Measurements from ENCODE around the gene PSME3IP1. TPM values are rescaled to one million over a fixed set of nuclear protein-coding genes. Genes with fewer than 3 reads are reported as not detected.

Gene PSME3IP1
- polyA plus RNA-seq, 1 of the 3 experiments (the other 2 are of a cell fraction): 80.9 TPM

DNA sequence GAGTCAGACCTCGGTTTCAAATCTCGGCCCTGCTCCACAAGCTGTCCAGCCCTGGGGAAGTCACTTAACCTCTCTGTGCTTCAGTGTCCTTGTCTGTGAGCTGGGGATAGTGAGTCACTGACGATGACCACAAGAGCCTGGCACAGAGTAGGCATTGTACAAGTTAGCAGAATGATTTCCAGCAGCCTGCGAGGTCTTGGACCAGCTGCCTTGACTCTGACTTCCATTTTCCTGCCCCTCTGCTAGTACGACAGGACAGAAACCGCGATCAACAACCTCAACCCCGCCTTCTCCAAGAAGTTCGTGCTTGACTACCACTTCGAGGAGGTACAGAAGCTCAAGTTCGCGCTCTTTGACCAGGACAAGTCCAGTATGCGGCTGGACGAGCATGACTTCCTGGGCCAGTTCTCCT, 72.8 kb downstream of the PSME3IP1 start:
- CTCF ChIA-PET: interaction anchor here (0.8 to 1.8 kb wide), 4 partner anchors 11 to 36 kb away, joined by 3 to 9 read pairs (median 6); partner anchors contain the start of gene CPNE2
- peaks cover 0 to 19% of the 10 kb centered on the region in 2 experiments; a peak in 1 of 4 replicates for H3K4me1 ChIP-seq (ENCODE audit: control insufficient read depth in 1 of 2, insufficient read depth in 2 of 2, low read depth in 1 of 2, low read length in 1 of 2)
- peaks cover 4% of the 10 kb centered on the region for H3F3A ChIP-seq (replicated peaks; ENCODE audit: insufficient read depth)
- no peaks in the 10 kb centered on the region for H3K27me3 ChIP-seq (ENCODE audit: insufficient read depth)
- H2AFZ ChIP-seq (ENCODE audit: low read depth): no peak overlapping the region
- no peak for TF ChIP-seq POLR2AphosphoS5 (IDR thresholded peaks at IDR 0.05; ENCODE audit: low read depth, low read length)
- TF ChIP-seq, protein P1, sequence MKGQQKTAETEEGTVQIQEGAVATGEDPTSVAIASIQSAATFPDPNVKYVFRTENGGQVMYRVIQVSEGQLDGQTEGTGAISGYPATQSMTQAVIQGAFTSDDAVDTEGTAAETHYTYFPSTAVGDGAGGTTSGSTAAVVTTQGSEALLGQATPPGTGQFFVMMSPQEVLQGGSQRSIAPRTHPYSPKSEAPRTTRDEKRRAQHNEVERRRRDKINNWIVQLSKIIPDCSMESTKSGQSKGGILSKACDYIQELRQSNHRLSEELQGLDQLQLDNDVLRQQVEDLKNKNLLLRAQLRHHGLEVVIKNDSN (IDR thresholded peaks at IDR 0.05; ENCODE audit: borderline replicate concordance, low read depth): no peak
- TF ChIP-seq JUND (IDR thresholded peaks at IDR 0.05): no peak
- TF ChIP-seq RAD21 (IDR thresholded peaks at IDR 0.05; ENCODE audit: low read length): no peak
- no peak for TF ChIP-seq FOXJ3 (CRISPR knock-in tag; IDR thresholded peaks at IDR 0.05)
- no peak for TF ChIP-seq NRF1 (IDR thresholded peaks at IDR 0.05; ENCODE audit: low read depth, low read length)
- 89% methylated on average over 13 of the region's 14 CpGs for WGBS (ENCODE audit: low lambda C conversion rate)
- no peak overlapping the region for H3K27ac ChIP-seq (ENCODE audit: low read depth in 2 of 2, low read length in 1 of 2)
- H3K4me3 ChIP-seq (ENCODE audit: low read depth in 2 of 2, low read length in 1 of 2): no peak overlapping the region
- no peaks in the 10 kb centered on the region for H3K9me3 ChIP-seq
- no peak overlapping the region for H3K9ac ChIP-seq
- peaks cover 0 to 7% of the 10 kb centered on the region in 2 experiments for H3K36me3 ChIP-seq (replicated peaks in 1 of 2; ENCODE audit: control insufficient read depth in 1 of 2, insufficient read depth in 2 of 2, low read length in 1 of 2)
- H4K20me1 ChIP-seq (ENCODE audit: insufficient read depth): 0 out of 2 replicates have a peak, but pooled peaks cover 2% of the 10 kb centered on the region
- no peaks in the 10 kb centered on the region for H3K79me2 ChIP-seq (ENCODE audit: insufficient read depth)
- no peak overlapping the region for H3K4me2 ChIP-seq
- no peaks in the 10 kb centered on the region for H3K9me2 ChIP-seq
- POLR2A ChIA-PET: no interaction called here
- no peak for DNase-seq

DNA sequence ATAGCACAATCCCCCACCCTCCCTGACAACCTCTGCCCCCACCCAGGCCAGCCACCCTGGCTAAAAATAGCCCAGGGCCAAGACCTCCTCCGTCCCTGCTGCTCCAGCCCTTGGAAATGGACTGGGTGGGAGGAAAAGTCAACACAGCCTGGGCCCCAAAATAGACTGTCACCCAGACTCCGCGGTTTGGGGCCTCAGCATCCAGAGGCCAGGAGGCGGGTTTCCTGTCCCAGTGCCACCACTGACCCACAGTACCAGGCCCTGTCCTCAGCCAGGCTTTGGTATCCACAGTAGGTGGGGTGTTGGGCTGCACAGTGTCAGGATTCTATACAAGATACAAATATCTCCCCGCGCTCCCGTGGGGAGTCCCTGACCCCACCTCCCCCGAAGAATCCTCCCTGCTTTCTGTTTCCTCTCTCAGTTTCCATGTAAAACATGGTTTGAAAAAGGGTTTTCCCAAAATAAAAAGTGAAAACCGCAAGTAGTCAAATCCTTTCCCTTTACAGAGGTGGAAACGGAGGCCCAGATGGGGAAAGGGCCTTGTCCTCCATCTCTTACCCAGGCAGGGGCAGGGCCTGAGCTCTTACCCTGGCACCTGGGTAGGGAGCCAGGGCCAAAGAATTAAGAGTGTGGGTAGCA, 73.3 kb downstream of the PSME3IP1 start:
- H2AFZ ChIP-seq (ENCODE audit: low read depth): no peak overlapping the region
- H4K20me1 ChIP-seq (ENCODE audit: insufficient read depth): 0 out of 2 replicates have a peak, but pooled peaks cover 2% of the 10 kb centered on the region
- H3K9me2 ChIP-seq: no peaks in the 10 kb centered on the region
- H3K27me3 ChIP-seq (ENCODE audit: insufficient read depth): no peaks in the 10 kb centered on the region
- no peak overlapping the region for H3K4me3 ChIP-seq (ENCODE audit: low read depth in 2 of 2, low read length in 1 of 2)
- H3K9ac ChIP-seq: no peak overlapping the region
- peaks cover 0 to 7% of the 10 kb centered on the region in 2 experiments for H3K36me3 ChIP-seq (replicated peaks in 1 of 2; ENCODE audit: control insufficient read depth in 1 of 2, insufficient read depth in 2 of 2, low read length in 1 of 2)
- no peak overlapping the region for H3K27ac ChIP-seq (ENCODE audit: low read depth in 2 of 2, low read length in 1 of 2)
- TF ChIP-seq FOXM1 (IDR thresholded peaks at IDR 0.05; ENCODE audit: low read depth) (no peak), RFX5 (IDR thresholded peaks at IDR 0.05; ENCODE audit: low read length) (no peak), TAF1 (IDR thresholded peaks at IDR 0.05; ENCODE audit: borderline replicate concordance, low read depth, low read length) (no peak), POLR2AphosphoS5 (IDR thresholded peaks at IDR 0.05; ENCODE audit: low read depth, low read length) (no peak), RCOR1 (IDR thresholded peaks at IDR 0.05; ENCODE audit: low read length) (no peak), SIN3A (IDR thresholded peaks at IDR 0.05; ENCODE audit: borderline replicate concordance, low read depth, low read length) (no peak), TEAD4 (IDR thresholded peaks at IDR 0.05; ENCODE audit: borderline replicate concordance, insufficient read depth) (no peak)
- TF ChIP-seq, protein P2, sequence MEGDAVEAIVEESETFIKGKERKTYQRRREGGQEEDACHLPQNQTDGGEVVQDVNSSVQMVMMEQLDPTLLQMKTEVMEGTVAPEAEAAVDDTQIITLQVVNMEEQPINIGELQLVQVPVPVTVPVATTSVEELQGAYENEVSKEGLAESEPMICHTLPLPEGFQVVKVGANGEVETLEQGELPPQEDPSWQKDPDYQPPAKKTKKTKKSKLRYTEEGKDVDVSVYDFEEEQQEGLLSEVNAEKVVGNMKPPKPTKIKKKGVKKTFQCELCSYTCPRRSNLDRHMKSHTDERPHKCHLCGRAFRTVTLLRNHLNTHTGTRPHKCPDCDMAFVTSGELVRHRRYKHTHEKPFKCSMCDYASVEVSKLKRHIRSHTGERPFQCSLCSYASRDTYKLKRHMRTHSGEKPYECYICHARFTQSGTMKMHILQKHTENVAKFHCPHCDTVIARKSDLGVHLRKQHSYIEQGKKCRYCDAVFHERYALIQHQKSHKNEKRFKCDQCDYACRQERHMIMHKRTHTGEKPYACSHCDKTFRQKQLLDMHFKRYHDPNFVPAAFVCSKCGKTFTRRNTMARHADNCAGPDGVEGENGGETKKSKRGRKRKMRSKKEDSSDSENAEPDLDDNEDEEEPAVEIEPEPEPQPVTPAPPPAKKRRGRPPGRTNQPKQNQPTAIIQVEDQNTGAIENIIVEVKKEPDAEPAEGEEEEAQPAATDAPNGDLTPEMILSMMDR (IDR thresholded peaks at IDR 0.05): no peak
- H3K4me2 ChIP-seq: no peak overlapping the region
- ChIA-PET CTCF (interaction anchor here (0.8 to 2.2 kb wide), 4 partner anchors 10 to 36 kb away, joined by 3 to 9 read pairs (median 6); partner anchors contain the start of gene CPNE2), POLR2A (no interaction called here)
- DNase-seq: no peak
- no peaks in the 10 kb centered on the region for H3K79me2 ChIP-seq (ENCODE audit: insufficient read depth)
- peaks cover 0 to 19% of the 10 kb centered on the region in 2 experiments; a peak in 1 of 4 replicates for H3K4me1 ChIP-seq (ENCODE audit: control insufficient read depth in 1 of 2, insufficient read depth in 2 of 2, low read depth in 1 of 2, low read length in 1 of 2)
- H3K9me3 ChIP-seq: no peaks in the 10 kb centered on the region
- 84% methylated on average over 9 of the region's 10 CpGs for WGBS (ENCODE audit: low lambda C conversion rate)
- peaks cover 4% of the 10 kb centered on the region for H3F3A ChIP-seq (replicated peaks; ENCODE audit: insufficient read depth)
